Measurements from ENCODE around the gene RACGAP1.

The RACGAP1 gene

GRCh38 chr12:49954863-49955830 is 70.1 kb downstream of the RACGAP1 start:
- TF ChIP-seq REST (IDR thresholded peaks at IDR 0.05; ENCODE audit: insufficient read depth in 1 of 2, low read depth in 2 of 2, low read length in 2 of 2), result no peak
- TF ChIP-seq TAF1 (IDR thresholded peaks at IDR 0.05; ENCODE audit: borderline replicate concordance, insufficient read depth, low read length), result no peak
- no peak for TF ChIP-seq POLR2AphosphoS5 (IDR thresholded peaks at IDR 0.05; ENCODE audit: low read depth, low read length)
- no peak for TF ChIP-seq FOXP2 (optimal IDR thresholded peaks at IDR 0.05; ENCODE audit: borderline replicate concordance, extremely low read depth, extremely low read length, insufficient read depth)
- TF ChIP-seq SIN3A (IDR thresholded peaks at IDR 0.05; ENCODE audit: borderline replicate concordance, insufficient read depth, low read length), result no peak

- TF ChIP-seq TAF1 (IDR thresholded peaks at IDR 0.05; ENCODE audit: borderline replicate concordance, insufficient read depth, low read length) (no peak), FOXP2 (optimal IDR thresholded peaks at IDR 0.05; ENCODE audit: borderline replicate concordance, extremely low read depth, extremely low read length, insufficient read depth) (no peak), REST (IDR thresholded peaks at IDR 0.05; ENCODE audit: insufficient read depth in 1 of 2, low read depth in 2 of 2, low read length in 2 of 2) (no peak), POLR2AphosphoS5 (IDR thresholded peaks at IDR 0.05; ENCODE audit: low read depth, low read length) (no peak), SIN3A (IDR thresholded peaks at IDR 0.05; ENCODE audit: borderline replicate concordance, insufficient read depth, low read length) (no peak)
Observed at GRCh38 chr12:49953961-49954846, 71.1 kb downstream of the RACGAP1 start.

DNA sequence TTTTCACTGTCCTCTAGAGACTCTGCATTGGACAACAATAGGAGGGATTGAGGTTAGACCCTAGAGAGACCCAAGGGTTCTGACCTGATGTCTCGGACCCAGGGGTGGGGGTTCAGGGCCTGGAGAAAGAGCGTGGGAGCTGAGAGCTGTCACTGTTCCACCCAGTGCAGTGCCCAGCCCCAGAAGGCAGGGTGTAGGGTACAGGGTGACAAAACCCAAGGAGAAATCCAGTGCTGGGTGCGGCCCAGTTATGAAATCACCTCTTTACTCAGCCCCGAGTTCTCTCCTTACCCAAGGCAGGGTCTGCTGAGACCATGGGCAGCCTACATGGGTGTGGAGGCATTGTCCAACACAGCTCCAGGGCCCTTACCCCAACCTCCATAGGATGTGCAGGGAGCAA is 72.1 kb downstream of the RACGAP1 start:
- TF ChIP-seq POLR2AphosphoS5 (IDR thresholded peaks at IDR 0.05; ENCODE audit: low read depth, low read length) (no peak), REST (IDR thresholded peaks at IDR 0.05; ENCODE audit: insufficient read depth in 1 of 2, low read depth in 2 of 2, low read length in 2 of 2) (no peak), TAF1 (IDR thresholded peaks at IDR 0.05; ENCODE audit: borderline replicate concordance, insufficient read depth, low read length) (no peak), SIN3A (IDR thresholded peaks at IDR 0.05; ENCODE audit: borderline replicate concordance, insufficient read depth, low read length) (no peak), FOXP2 (optimal IDR thresholded peaks at IDR 0.05; ENCODE audit: borderline replicate concordance, extremely low read depth, extremely low read length, insufficient read depth) (no peak)

DNA sequence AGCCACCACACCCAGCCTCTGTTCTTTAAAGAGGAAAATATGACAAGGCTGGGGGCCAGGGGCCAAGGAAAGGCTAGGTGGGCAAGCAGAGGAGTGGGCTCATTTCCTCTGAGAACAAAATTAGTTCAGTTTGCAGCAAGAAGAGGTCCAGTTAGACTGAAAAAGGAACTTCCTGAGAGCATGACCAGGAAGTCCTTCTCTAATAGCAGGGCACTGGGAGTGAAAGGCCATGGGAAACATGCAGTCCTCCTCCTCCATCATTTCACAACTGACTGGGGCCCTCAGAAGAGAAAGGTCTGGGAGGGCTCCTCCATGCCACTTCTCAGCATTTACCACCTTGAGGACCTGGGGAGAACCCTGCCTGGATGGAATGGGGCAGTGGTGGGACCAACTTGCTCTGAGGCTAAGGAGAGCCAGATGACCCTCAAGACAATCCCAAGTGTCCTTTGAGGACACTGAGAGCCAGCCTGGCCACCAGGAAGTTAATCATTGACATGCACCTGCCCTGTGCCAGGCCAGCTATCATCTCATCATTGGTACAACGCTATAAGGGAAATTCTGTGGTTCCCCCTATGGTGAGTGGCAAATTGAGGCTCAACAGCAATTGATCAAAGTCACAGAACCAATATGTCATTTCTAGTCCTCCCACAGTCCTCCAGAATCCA is 72.8 kb downstream of the RACGAP1 start:
- no peak for TF ChIP-seq TAF1 (IDR thresholded peaks at IDR 0.05; ENCODE audit: borderline replicate concordance, insufficient read depth, low read length)
- TF ChIP-seq POLR2AphosphoS5 (IDR thresholded peaks at IDR 0.05; ENCODE audit: low read depth, low read length), result no peak
- no peak for TF ChIP-seq REST (IDR thresholded peaks at IDR 0.05; ENCODE audit: insufficient read depth in 1 of 2, low read depth in 2 of 2, low read length in 2 of 2)
- TF ChIP-seq FOXP2 (optimal IDR thresholded peaks at IDR 0.05; ENCODE audit: borderline replicate concordance, extremely low read depth, extremely low read length, insufficient read depth), result no peak
- no peak for TF ChIP-seq SIN3A (IDR thresholded peaks at IDR 0.05; ENCODE audit: borderline replicate concordance, insufficient read depth, low read length)

Measured in PFSK-1 (cell line).